Smooth muscle cell (in vitro differentiated cells): ENCODE results near the gene UCP2. TPM values are rescaled to one million over a fixed set of nuclear protein-coding genes. Genes with fewer than 3 reads are reported as not detected.
"Not testable (repeated sequence)": the region's sequence is repeated elsewhere in the genome, so short reads cannot be mapped to it uniquely, and the experiment has no call there.

ENCODE experiments used
- DNase-seq: peaks from one replicate; lab custom pipeline; 2025; ENCODE audit not compliant: unreplicated experiment; lab: John Stamatoyannopoulos, UW
- H2AFZ ChIP-seq: fragments of 200-600 bp; sonication (generic); 2 replicates; pipeline ENCODE4 v1.6.0; 2016; ENCODE audit warnings: antibody characterized with exemption, low read depth, mild to moderate bottlenecking
- H3F3A ChIP-seq: fragments of 200-600 bp; sonication (generic); 2 replicates; pipeline ENCODE4 v1.6.0; 2017; ENCODE audit warnings: antibody characterized with exemption, low read depth
- H3K27ac ChIP-seq: fragments of 200-600 bp; sonication (generic); 2 replicates; pipeline ENCODE4 v1.5.1; 2016; ENCODE audit warnings: low read depth, mild to moderate bottlenecking
- H3K27me3 ChIP-seq: fragments of 200-600 bp; sonication (generic); 2 replicates; pipeline ENCODE4 v1.6.1; 2016; ENCODE audit warnings: low read depth, mild to moderate bottlenecking
- H3K36me3 ChIP-seq: fragments of 200-600 bp; sonication (generic); 2 replicates; pipeline ENCODE4 v1.5.1; 2016; ENCODE audit warnings: low read depth
- H3K4me1 ChIP-seq: fragments of 200-600 bp; sonication (generic); 2 replicates; pipeline ENCODE4 v1.5.1; 2016; ENCODE audit warnings: low read depth
- H3K4me2 ChIP-seq: fragments of 200-600 bp; sonication (generic); 2 replicates; pipeline ENCODE4 v1.6.0; 2016; ENCODE audit warnings: mild to moderate bottlenecking
- H3K4me3 ChIP-seq: fragments of 200-600 bp; sonication (generic); 2 replicates; pipeline ENCODE4 v1.5.1; 2016; ENCODE audit warnings: mild to moderate bottlenecking
- H3K79me2 ChIP-seq: fragments of 200-600 bp; sonication (generic); 2 replicates; pipeline ENCODE4 v1.6.0; 2016; ENCODE audit warnings: low read depth, mild to moderate bottlenecking
- H3K9ac ChIP-seq: fragments of 200-600 bp; sonication (generic); 2 replicates; pipeline ENCODE4 v1.6.0; 2016; ENCODE audit warnings: low read depth
- H3K9me3 ChIP-seq: fragments of 200-600 bp; sonication (generic); replicated peaks from 2 replicates; pipeline ENCODE4 v1.5.1; 2016; ENCODE audit warnings: low read depth
- H4K20me1 ChIP-seq: fragments of 200-600 bp; sonication (generic); 2 replicates; pipeline ENCODE4 v1.6.0; 2016; ENCODE audit warnings: low read depth
- CTCF ChIP-seq: fragments of 200-600 bp; sonication (generic); IDR thresholded peaks from 2 replicates; pipeline ENCODE4 v1.5.1; 2017; ENCODE audit warnings: borderline replicate concordance, mild to moderate bottlenecking, antibody characterized with exemption; ENCODE audit not compliant: insufficient read depth, poor library complexity, severe bottlenecking
- WGBS: methylation state at CpG from one replicate; pipeline ENCODE4 v1.1.7; 2016; ENCODE audit warnings: low lambda C conversion rate; 5-methylcytosine and 5-hydroxymethylcytosine counted together
- polyA plus RNA-seq: library from polyadenylated mRNA; unstranded; fragments of >200 nt; fragmentation: Nextera tagmentation; extraction: Ambion mirVana; gene quantifications from 2 replicates; pipeline ENCODE4 v1.2.1, GENCODE V29; 2016
- total RNA-seq: library from RNA; depleted of rRNA; stranded (reverse); fragments of >200 nt; gene quantifications from 2 replicates; pipeline ENCODE4 v1.2.3, GENCODE V29; 2014

Gene UCP2
- total and polyA plus RNA-seq, 2 experiments from 2014 or later, result 0.67 to 8.2 TPM

- H3K4me3 ChIP-seq, result no peak overlapping the region
- H3K36me3 ChIP-seq, result no peaks in the 10 kb centered on the region
- H2AFZ ChIP-seq, result no peak overlapping the region
- TF ChIP-seq CTCF, result no peak
- H3K4me1 ChIP-seq, result no peaks in the 10 kb centered on the region
- no peaks in the 10 kb centered on the region for H3F3A ChIP-seq
- H3K79me2 ChIP-seq, result no peaks in the 10 kb centered on the region
- WGBS, result 84% methylated on average over 6 of the region's 6 CpGs
- H3K9ac ChIP-seq, result no peak overlapping the region
- no peak overlapping the region for H3K27ac ChIP-seq
- H3K9me3 ChIP-seq, result no peaks in the 10 kb centered on the region
- no peaks in the 10 kb centered on the region for H3K27me3 ChIP-seq
- no peak for DNase-seq
- no peak overlapping the region for H3K4me2 ChIP-seq
- H4K20me1 ChIP-seq, result no peaks in the 10 kb centered on the region
These were observed 6.5 kb upstream of the UCP2 start for GRCh38 chr11:73989156-73989555.

- no peaks in the 10 kb centered on the region for H3K79me2 ChIP-seq
- H3K36me3 ChIP-seq, result no peaks in the 10 kb centered on the region
- DNase-seq, result no peak
- H3K9ac ChIP-seq, result no peak overlapping the region
- no peaks in the 10 kb centered on the region for H3F3A ChIP-seq
- no peak overlapping the region for H2AFZ ChIP-seq
- no peak for TF ChIP-seq CTCF
- 94% methylated on average over 7 of the region's 7 CpGs for WGBS
- H3K9me3 ChIP-seq, result no peaks in the 10 kb centered on the region
- no peaks in the 10 kb centered on the region for H3K27me3 ChIP-seq
- H3K4me2 ChIP-seq, result no peak overlapping the region
- no peaks in the 10 kb centered on the region for H3K4me1 ChIP-seq
- no peaks in the 10 kb centered on the region for H4K20me1 ChIP-seq
- H3K27ac ChIP-seq, result no peak overlapping the region
- H3K4me3 ChIP-seq, result no peak overlapping the region
These were observed 5.6 kb upstream of the UCP2 start for GRCh38 chr11:73988227-73988626.

GRCh38 chr11:73985661-73986060, 3.0 kb upstream of the UCP2 start:
- not testable (repeated sequence) for H3K27me3 ChIP-seq, DNase-seq, H3K79me2 ChIP-seq, H3K36me3 ChIP-seq, H3K9ac ChIP-seq, H3K4me1 ChIP-seq, H2AFZ ChIP-seq, H4K20me1 ChIP-seq, H3K4me3 ChIP-seq, H3K27ac ChIP-seq, H3K9me3 ChIP-seq, H3F3A ChIP-seq, H3K4me2 ChIP-seq
- WGBS, result 92% methylated on average over 4 of the region's 4 CpGs

GRCh38 chr11:73983741-73984538, 1.3 kb upstream of the UCP2 start:
- no peak overlapping the region for H3K9ac ChIP-seq
- 74% methylated on average over 18 of the region's 18 CpGs for WGBS
- peak overlapping the region; percentile 79 for H2AFZ ChIP-seq
- no peak overlapping the region for H3K27ac ChIP-seq
- H3K4me1 ChIP-seq, result no peaks in the 10 kb centered on the region
- peak overlapping the region; percentile 91 for H3K4me2 ChIP-seq
- no peaks in the 10 kb centered on the region for H3F3A ChIP-seq
- TF ChIP-seq CTCF, result no peak
- H3K79me2 ChIP-seq, result no peaks in the 10 kb centered on the region
- no peaks in the 10 kb centered on the region for H3K36me3 ChIP-seq
- no peaks in the 10 kb centered on the region for H4K20me1 ChIP-seq
- no peaks in the 10 kb centered on the region for H3K9me3 ChIP-seq
- H3K27me3 ChIP-seq, result no peaks in the 10 kb centered on the region
- no peak for DNase-seq
- peak overlapping the region; percentile 58 for H3K4me3 ChIP-seq
